Cardiac fibroblast (primary cell): ENCODE data around the gene FYCO1.

Source experiments
- DNase-seq, 2 donors: peaks; one replicate each; pipeline versions ENCODE4 v3.0.0 to v3.0.0-alpha.2; 2010; ENCODE audit warnings: low read depth in 2 of 2
- H3K4me3 ChIP-seq, 2 donors: replicated peaks in 1 of 2; 1 replicate in 1 of 2; 2 replicates in 1 of 2; pipeline ENCODE4 v1.5.1; 2011; ENCODE audit warnings: low read depth in 2 of 2, low read length in 2 of 2, mild to moderate bottlenecking in 2 of 2, moderate library complexity in 1 of 2
- TF ChIP-seq, protein P1 (sequence below): IDR thresholded peaks from one replicate; pipeline ENCODE4 v1.5.1; 2011; ENCODE audit warnings: low read depth, mild to moderate bottlenecking, low read length, inconsistent platforms

The FYCO1 gene

GRCh38 chr3:45984331-45985312, 11.0 kb downstream of the FYCO1 start:
- no peak overlapping the region for H3K4me3 ChIP-seq
- TF ChIP-seq, protein P1, sequence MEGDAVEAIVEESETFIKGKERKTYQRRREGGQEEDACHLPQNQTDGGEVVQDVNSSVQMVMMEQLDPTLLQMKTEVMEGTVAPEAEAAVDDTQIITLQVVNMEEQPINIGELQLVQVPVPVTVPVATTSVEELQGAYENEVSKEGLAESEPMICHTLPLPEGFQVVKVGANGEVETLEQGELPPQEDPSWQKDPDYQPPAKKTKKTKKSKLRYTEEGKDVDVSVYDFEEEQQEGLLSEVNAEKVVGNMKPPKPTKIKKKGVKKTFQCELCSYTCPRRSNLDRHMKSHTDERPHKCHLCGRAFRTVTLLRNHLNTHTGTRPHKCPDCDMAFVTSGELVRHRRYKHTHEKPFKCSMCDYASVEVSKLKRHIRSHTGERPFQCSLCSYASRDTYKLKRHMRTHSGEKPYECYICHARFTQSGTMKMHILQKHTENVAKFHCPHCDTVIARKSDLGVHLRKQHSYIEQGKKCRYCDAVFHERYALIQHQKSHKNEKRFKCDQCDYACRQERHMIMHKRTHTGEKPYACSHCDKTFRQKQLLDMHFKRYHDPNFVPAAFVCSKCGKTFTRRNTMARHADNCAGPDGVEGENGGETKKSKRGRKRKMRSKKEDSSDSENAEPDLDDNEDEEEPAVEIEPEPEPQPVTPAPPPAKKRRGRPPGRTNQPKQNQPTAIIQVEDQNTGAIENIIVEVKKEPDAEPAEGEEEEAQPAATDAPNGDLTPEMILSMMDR, result no peak
- DNase-seq, result peak in 1 of 2 donors; percentile 56

DNA sequence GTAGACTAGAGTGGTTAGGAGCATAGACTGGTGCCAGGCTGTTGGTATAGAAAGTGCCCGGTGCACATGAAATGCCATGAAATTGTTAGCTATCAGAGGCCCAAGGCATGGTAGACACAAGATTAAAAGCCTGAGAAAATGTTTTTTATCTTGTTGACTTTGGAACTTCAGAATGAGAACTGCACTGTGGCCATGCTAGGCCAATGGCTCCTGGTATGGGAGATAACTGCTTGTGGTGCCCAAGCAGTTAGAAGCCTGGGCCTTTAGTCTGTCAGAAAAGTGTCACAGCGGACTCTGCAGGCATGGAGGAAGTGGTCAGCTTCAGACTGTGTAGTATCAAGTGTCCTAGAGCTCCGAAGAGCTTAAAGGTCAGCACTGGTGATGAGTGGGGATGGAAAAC, 11.9 kb downstream of the FYCO1 start:
- DNase-seq, result no peak
- TF ChIP-seq, protein P1, result no peak
- no peak overlapping the region for H3K4me3 ChIP-seq

GRCh38 chr3:45981346-45982074, 14.1 kb downstream of the FYCO1 start:
- DNase-seq, result peak; percentile 24 to 37
- TF ChIP-seq, protein P1, result no peak
- no peak overlapping the region for H3K4me3 ChIP-seq

DNA sequence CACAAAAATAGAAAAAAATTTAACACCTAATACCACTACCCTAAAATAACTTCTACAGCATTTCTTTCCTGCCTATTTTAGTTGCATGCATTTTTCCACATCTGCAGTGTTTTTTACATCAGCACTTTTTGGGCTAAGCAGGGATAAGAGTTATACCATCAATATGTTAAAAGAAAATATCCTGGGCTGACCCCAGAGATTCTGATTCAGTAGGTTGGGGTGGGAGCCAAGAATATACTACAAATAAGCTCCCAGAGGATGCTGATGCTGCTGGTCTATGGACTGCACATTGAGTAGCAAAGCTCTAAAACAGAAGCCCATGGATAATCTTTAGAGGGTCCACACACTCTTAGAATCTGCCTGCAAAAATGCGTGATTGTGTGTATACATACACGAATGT, 14.8 kb downstream of the FYCO1 start:
- no peak overlapping the region for H3K4me3 ChIP-seq
- DNase-seq, result peak; percentile 27 to 44
- TF ChIP-seq, protein P1, result no peak

DNA sequence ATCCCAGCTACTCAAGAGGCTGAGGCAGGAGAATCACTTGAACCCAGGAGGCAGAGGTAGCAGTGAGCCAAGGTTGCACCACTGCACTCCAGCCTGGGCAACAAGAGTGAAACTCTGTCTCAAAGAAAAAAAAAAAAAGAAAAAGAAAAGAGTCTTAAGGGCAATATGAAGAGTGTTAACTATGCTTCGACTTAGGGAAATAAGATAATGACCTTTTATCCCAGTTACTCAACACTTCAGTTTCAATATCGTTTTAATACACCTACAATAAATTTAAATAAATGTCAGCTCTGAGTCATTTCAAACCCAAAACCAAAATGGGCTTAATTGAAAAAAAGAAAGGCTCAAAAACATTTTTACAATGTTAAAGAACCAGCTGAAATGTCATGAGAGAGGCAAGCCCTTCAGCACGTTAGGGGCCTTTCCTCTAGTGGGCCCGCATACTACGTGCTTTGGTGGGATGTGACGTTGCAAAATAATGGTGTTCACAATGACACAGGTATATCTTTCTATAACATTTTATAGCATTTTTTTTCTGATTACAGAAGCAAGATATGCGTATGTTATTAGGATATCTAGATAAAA, 15.3 kb downstream of the FYCO1 start:
- TF ChIP-seq, protein P1, result no peak
- no peak overlapping the region for H3K4me3 ChIP-seq
- DNase-seq, result no peak

DNA sequence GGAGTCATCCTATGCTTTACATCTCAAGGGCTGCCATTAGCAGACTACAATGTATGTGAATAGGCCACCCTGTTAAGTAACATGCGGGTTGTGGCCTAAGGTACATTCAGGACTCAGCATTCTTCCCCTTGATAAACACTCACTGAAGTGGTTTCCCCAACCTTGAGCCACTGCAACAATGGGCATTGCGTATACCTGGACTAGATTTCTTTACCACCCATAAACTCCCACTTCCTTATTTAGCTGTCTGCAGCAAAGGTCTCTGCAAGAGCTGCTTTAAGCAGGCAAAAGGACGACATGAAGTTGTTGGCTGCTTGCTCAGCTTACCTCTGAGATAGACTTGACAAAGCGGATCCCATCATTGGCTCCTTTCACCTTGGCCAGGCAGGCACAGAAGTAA, 16.2 kb downstream of the FYCO1 start:
- TF ChIP-seq, protein P1, result no peak
- no peak for DNase-seq
- no peak overlapping the region for H3K4me3 ChIP-seq
